ENCODE results near the gene SMARCB1.

The SMARCB1 gene

GRCh38 chr22:23779083-23779482, 7.7 kb upstream of the SMARCB1 start (continued):
- TF ChIP-seq CREB5 (CRISPR knock-in tag; IDR thresholded peaks at IDR 0.05; ENCODE audit: low read depth): no peak

- ATAC-seq: no peak
- TF ChIP-seq GLIS3 (CRISPR knock-in tag; IDR thresholded peaks at IDR 0.05): no peak
- TF ChIP-seq ZFP3 (CRISPR knock-in tag; IDR thresholded peaks at IDR 0.05): no peak
- no peak for TF ChIP-seq TCF4 (CRISPR knock-in tag; IDR thresholded peaks at IDR 0.05; ENCODE audit: borderline replicate concordance)
- TF ChIP-seq ARNTL (CRISPR knock-in tag; IDR thresholded peaks at IDR 0.05; ENCODE audit: borderline replicate concordance, low read depth): no peak
- no peak for TF ChIP-seq CSRNP3 (CRISPR knock-in tag; IDR thresholded peaks at IDR 0.05)
- no peak for TF ChIP-seq ZC3H10 (CRISPR knock-in tag; IDR thresholded peaks at IDR 0.05)
- TF ChIP-seq ESRRG (CRISPR knock-in tag; IDR thresholded peaks at IDR 0.05): no peak
- no peak for TF ChIP-seq CREB5 (CRISPR knock-in tag; IDR thresholded peaks at IDR 0.05; ENCODE audit: low read depth)
- no peak for TF ChIP-seq PATZ1 (CRISPR knock-in tag; IDR thresholded peaks at IDR 0.05; ENCODE audit: borderline replicate concordance)
- no peak for TF ChIP-seq RARB (CRISPR knock-in tag; IDR thresholded peaks at IDR 0.05)
- TF ChIP-seq BACH2 (CRISPR knock-in tag; IDR thresholded peaks at IDR 0.05; ENCODE audit: borderline replicate concordance): no peak
- TF ChIP-seq CSDC2 (CRISPR knock-in tag; IDR thresholded peaks at IDR 0.05): no peak
- no peak for TF ChIP-seq ZNF70 (CRISPR knock-in tag; IDR thresholded peaks at IDR 0.05)
- no peak for TF ChIP-seq ZNF565 (CRISPR knock-in tag; conservative IDR thresholded peaks at IDR 0.05; ENCODE audit: low read depth)
- TF ChIP-seq ZFP30 (CRISPR knock-in tag; IDR thresholded peaks at IDR 0.05): no peak
- TF ChIP-seq OSR1 (CRISPR knock-in tag; IDR thresholded peaks at IDR 0.05): no peak
- TF ChIP-seq SNAI2 (CRISPR knock-in tag; IDR thresholded peaks at IDR 0.05): no peak
- TF ChIP-seq POU6F1 (CRISPR knock-in tag; IDR thresholded peaks at IDR 0.05; ENCODE audit: borderline replicate concordance, low read depth): no peak
- no peak for TF ChIP-seq PPARA (CRISPR knock-in tag; IDR thresholded peaks at IDR 0.05; ENCODE audit: borderline replicate concordance)
- no peak for TF ChIP-seq ISL1 (CRISPR knock-in tag; IDR thresholded peaks at IDR 0.05)
Measured at GRCh38 chr22:23779731-23780130, 7.0 kb upstream of the SMARCB1 start.

GRCh38 chr22:23780146-23780748, 6.5 kb upstream of the SMARCB1 start:
- no peak for TF ChIP-seq TOX (CRISPR knock-in tag; IDR thresholded peaks at IDR 0.05; ENCODE audit: borderline replicate concordance)
- no peak for TF ChIP-seq ZNF565 (CRISPR knock-in tag; conservative IDR thresholded peaks at IDR 0.05; ENCODE audit: low read depth)
- TF ChIP-seq POU6F1 (CRISPR knock-in tag; IDR thresholded peaks at IDR 0.05; ENCODE audit: borderline replicate concordance, low read depth): no peak
- TF ChIP-seq CSDC2 (CRISPR knock-in tag; IDR thresholded peaks at IDR 0.05): no peak
- no peak for TF ChIP-seq TCF4 (CRISPR knock-in tag; IDR thresholded peaks at IDR 0.05; ENCODE audit: borderline replicate concordance)
- TF ChIP-seq GLIS3 (CRISPR knock-in tag; IDR thresholded peaks at IDR 0.05): no peak
- TF ChIP-seq CSRNP3 (CRISPR knock-in tag; IDR thresholded peaks at IDR 0.05): no peak
- no peak for TF ChIP-seq SNAI2 (CRISPR knock-in tag; IDR thresholded peaks at IDR 0.05)
- TF ChIP-seq ISL1 (CRISPR knock-in tag; IDR thresholded peaks at IDR 0.05): no peak
- TF ChIP-seq ZC3H10 (CRISPR knock-in tag; IDR thresholded peaks at IDR 0.05): no peak
- no peak for TF ChIP-seq ZFP3 (CRISPR knock-in tag; IDR thresholded peaks at IDR 0.05)
- no peak for TF ChIP-seq ESRRG (CRISPR knock-in tag; IDR thresholded peaks at IDR 0.05)
- ATAC-seq: no peak
